ENCODE results near the gene SFN.
"Not testable (repeated sequence)": the region's sequence is repeated elsewhere in the genome, so short reads cannot be mapped to it uniquely, and the experiment has no call there.

Gene SFN

GRCh38 chr1:26862781-26863684 is at the start of gene SFN:
Gene SFN, plus strand, starts transcription at chr1:26863149. Its CDS starts 64 bp downstream, at chr1:26863213.
- peak; percentile 71 for DNase-seq (ENCODE audit: low spot score)

DNA sequence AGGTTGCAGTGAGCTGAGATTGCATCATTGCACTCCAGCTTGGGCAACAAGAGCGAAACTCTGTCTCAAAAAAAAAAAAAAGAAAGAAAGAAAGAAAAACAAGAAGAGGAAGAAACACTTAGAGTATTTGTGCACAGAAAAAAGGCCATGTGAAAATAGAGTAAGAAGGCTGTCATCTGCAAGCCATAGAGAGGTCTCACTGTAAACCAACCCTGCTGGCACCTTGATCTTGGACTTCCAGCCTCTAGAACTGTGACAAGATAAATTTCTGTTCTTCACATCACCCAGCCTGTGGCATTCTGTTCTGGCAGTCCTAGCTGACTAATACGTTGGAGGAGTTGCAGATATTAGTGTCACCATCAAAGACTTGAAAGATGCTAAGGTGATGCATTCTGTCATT is 48.6 kb upstream of the SFN start:
- DNase-seq (ENCODE audit: low spot score): no peak

- DNase-seq (ENCODE audit: low spot score): no peak
Measured at GRCh38 chr1:26814893-26815292, 48.1 kb upstream of the SFN start.

GRCh38 chr1:26820784-26821269 is 42.1 kb upstream of the SFN start:
- DNase-seq (ENCODE audit: low spot score): peak; percentile 62

- DNase-seq (ENCODE audit: low spot score): no peak
Measured at GRCh38 chr1:26822737-26823395, 40.1 kb upstream of the SFN start.

DNA sequence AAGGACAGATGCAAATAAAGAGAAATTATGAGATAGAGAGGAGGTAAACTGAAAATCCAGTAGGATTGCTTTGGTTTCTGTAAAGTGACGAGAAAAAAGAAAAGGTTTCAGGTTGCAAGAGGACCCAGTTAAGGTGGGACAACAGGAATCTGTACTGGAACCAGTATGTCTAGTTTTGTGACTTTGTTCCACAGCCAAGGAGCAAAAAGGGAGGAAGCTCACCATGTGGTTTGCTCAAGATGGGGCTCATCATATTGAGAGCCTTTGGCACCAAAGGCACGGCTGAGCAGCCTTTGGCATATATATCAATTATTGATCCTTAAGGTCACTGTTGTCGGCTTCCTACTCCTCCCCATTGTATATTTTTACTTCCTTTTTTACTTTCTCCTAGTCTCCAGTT is 38.2 kb upstream of the SFN start:
- DNase-seq (ENCODE audit: low spot score): no peak

GRCh38 chr1:26826261-26827105 is 36.5 kb upstream of the SFN start, which contains the start of gene ZDHHC18:
Gene ZDHHC18, plus strand, starts transcription at chr1:26826688. Its CDS starts 117 bp downstream, at chr1:26826805.
- peak; percentile 66 for DNase-seq (ENCODE audit: low spot score)

GRCh38 chr1:26827106-26827604 is 35.8 kb upstream of the SFN start:
- DNase-seq (ENCODE audit: low spot score): no peak

- no peak for DNase-seq (ENCODE audit: low spot score)
Measured at GRCh38 chr1:26827663-26828062, 35.3 kb upstream of the SFN start.

GRCh38 chr1:26828411-26828991 is 34.4 kb upstream of the SFN start:
- DNase-seq (ENCODE audit: low spot score): peak; percentile 26

GRCh38 chr1:26829184-26829911 is 33.6 kb upstream of the SFN start:
- DNase-seq (ENCODE audit: low spot score): no peak

GRCh38 chr1:26831059-26831458 is 31.9 kb upstream of the SFN start:
- DNase-seq (ENCODE audit: low spot score): no peak

DNA sequence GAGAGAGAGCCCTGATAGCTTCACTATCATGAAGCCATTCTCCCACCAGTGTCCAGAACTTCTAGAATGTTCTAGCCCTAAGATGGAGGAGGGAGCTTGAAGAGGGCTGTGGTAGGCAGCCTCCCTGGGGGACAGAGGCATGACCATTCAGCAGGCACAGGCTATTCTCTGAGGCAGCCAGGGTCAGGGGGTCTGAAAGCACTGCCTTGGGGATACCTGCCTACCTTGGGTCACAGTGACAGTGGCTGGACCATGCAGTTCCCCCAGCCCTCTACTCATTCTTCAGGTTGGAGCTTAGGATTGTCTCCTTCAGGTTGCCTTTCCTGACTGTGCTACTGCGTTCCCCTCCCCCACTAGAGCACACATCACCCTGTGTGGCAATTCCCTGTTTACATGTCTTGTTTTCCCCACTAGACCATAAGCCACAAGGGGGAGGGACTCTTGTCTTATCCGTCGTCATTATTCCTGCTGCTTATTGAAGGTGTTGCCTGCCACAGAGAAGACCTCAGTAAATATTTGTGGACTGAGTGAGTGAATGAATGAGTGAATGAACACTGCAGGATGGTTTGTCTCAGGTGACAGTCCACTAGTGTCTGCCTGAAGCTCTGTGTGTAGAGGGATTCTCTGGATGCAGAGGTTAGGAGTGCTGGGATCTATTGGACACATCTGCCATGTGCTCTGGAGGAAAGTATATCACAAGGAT is 31.3 kb upstream of the SFN start:
- no peak for DNase-seq (ENCODE audit: low spot score)

DNA sequence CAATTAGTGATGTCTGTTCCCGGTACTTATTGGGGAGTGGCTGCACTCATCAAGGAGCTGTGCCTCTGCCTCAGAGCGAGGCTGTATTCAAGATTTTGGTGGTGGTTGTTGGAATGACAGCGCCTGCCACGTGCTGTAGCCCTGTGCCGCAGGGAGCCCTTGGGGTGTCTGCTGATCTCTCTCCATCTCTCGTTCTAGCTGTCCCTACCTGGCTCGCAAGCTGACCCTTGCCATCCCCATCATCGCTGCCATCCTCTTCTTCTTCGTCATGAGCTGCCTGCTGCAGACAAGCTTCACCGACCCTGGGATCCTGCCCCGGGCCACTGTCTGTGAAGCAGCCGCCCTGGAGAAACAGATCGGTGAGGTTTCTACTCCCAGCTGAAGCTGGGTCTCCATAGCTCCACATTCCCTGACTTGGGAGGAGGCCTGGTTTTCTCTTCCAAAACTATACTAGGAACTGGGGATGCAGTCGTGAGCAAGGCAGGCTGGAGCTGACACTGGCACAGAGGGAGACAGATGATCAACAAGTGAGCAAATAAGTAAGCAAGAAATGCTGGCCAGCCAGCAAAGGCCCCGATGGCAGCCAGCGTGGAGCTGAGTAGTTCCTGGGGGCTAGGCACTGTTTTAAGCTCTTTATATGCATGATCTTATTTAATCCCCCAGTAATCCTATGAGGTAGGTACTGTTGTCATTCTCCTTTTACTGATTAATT is 30.5 kb upstream of the SFN start:
- no peak for DNase-seq (ENCODE audit: low spot score)

DNA sequence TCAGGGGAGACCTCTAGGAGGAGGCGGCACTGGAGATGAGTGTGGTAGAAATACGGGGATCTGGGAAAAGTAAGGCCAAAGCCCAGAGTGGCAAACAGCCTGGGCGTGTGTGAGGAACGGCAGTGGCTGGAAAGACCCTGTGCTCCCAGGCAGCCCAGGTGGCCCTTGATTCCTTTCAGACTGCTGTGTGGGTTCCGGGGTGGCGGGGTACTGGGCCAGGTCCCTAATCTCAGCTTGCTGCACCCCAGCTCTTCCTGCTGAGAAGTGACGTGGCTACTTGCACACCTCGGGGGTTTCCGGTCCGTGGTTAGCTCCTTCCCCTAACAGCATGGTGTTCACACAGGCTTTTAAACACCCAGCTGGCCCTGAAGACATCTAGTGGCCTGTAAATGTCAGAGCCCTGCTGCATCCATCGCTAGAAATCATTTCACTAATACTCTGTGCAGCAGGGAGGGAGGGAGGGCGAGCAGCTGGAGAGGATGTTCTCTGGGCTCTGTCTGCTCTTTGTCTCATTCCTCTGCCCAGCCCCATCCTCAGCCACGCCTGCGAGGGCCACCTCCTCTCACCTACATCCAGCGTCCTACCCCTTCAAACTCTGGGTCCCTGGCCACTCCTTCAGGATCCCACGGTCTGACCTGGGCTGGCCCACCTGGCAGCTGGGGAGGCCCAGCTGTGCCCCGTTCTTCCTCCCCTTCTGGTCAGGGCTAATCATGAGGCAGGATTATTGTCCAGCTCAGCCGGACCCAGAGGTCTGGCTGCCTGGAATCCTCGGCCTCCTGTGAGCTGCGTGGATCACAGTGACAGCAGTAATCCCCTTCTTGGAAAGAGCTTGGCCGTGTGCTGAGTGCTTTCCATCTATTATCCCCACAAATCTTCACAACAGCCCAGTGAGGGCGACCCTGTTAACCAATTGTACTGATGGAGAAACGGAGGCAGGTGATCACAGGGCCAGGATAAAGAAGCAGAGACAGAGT is 29.2 kb upstream of the SFN start:
- peak; percentile 91 for DNase-seq (ENCODE audit: low spot score)

DNA sequence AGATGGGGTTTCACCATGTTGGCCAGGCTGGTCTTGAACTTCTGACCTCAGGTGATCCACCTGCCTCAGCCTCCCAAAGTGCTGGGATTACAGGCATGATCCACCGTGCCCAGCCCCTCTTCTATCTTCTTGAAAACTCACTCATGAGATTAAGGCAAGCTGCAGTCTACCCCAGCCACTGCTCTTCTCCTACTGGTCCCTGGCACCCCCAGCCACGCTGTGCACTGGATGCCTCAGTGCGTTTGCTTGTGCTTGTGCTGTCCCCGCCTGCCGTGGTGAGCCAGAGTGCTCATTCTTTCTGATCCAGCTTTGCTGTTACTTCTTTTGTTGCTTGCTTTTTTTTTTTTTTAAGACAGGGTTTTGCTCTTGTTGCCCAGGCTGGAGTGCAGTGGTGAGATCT is 25.3 kb upstream of the SFN start:
- DNase-seq (ENCODE audit: low spot score): not testable (repeated sequence)

GRCh38 chr1:26838474-26839338 is 24.2 kb upstream of the SFN start:
- peak; percentile 68 for DNase-seq (ENCODE audit: low spot score)
